Measurements from ENCODE around the gene IAH1. TPM values are rescaled to one million over a fixed set of nuclear protein-coding genes. Genes with fewer than 3 reads are reported as not detected.

Gene IAH1
- total RNA-seq, 1 donor from 2014 or later, result 39.7 TPM

DNA sequence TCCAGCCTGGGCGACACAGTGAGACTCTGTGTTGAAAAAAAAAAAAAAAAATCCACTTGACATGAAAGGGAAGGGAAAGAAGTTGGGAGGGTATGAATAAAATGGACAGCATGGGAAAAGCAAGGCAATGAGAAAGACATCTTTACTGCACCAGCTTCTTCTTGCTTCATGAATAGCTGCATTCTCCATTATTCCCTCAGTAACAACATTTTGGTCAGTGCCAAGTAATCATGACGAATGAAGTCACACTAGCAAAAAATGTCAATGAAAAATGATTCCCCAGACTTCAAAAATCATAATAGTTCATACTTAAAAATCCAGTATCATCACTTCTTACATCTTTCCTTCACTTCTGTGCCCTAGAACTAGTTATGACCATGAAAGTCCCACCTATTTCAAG lies 50.9 kb downstream of the IAH1 start:
- no peaks in the 10 kb centered on the region for H3K9me3 Mint-ChIP-seq
- no peaks in the 10 kb centered on the region for H3K4me1 Mint-ChIP-seq
- no peak overlapping the region for H3K27ac Mint-ChIP-seq
- H3K4me3 Mint-ChIP-seq, result no peak overlapping the region
- TF ChIP-seq, protein P1, sequence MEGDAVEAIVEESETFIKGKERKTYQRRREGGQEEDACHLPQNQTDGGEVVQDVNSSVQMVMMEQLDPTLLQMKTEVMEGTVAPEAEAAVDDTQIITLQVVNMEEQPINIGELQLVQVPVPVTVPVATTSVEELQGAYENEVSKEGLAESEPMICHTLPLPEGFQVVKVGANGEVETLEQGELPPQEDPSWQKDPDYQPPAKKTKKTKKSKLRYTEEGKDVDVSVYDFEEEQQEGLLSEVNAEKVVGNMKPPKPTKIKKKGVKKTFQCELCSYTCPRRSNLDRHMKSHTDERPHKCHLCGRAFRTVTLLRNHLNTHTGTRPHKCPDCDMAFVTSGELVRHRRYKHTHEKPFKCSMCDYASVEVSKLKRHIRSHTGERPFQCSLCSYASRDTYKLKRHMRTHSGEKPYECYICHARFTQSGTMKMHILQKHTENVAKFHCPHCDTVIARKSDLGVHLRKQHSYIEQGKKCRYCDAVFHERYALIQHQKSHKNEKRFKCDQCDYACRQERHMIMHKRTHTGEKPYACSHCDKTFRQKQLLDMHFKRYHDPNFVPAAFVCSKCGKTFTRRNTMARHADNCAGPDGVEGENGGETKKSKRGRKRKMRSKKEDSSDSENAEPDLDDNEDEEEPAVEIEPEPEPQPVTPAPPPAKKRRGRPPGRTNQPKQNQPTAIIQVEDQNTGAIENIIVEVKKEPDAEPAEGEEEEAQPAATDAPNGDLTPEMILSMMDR (IDR thresholded peaks at IDR 0.05; ENCODE audit: unreplicated experiment), result no peak
- DNase-seq (ENCODE audit: low spot score in 2 of 2, unreplicated experiment in 2 of 2), result no peak
- H3K36me3 Mint-ChIP-seq, result peaks cover 44% of the 10 kb centered on the region
- H3K27me3 Mint-ChIP-seq (ENCODE audit: low read depth), result no peaks in the 10 kb centered on the region

DNA sequence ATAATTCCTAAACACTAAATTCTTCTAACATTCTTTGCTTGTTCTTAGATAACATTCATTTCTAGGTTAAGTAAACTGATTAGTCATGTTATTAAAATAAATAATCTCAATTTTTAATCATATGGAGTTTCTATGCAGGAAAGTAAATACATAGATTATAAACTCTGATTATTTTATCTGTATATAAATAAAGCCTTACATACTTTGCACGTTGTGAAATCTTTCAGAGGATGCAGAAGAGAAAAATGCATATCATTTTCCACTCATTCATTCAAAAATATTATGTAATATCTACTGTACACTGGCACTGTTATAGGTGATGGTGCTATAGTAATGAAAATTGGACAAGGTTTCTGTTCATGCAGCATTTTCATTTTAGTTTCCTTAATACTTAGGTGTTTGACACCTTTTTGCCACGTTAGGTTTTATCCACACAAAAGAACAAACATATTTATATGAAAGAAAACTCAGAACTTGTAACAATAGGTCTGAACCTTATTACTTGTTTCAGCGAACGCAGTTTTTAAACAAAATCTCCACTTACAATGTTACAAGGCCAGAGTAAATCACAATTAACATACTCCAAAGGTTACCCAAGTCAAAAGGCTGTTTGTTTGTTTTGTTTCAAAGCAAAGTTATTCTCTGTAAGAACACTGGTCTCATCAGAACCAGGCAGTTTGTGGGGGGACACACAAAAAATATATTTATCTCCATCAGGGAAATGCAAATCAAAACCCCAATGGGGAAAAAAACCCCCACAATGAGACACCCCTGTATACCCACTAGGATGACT lies 53.8 kb downstream of the IAH1 start:
- Mint-ChIP-seq H3K27me3 (ENCODE audit: low read depth) (no peaks in the 10 kb centered on the region), H3K9me3 (no peaks in the 10 kb centered on the region), H3K27ac (no peak overlapping the region), H3K4me3 (no peak overlapping the region), H3K4me1 (no peaks in the 10 kb centered on the region), H3K36me3 (peaks cover 36% of the 10 kb centered on the region)
- DNase-seq (ENCODE audit: low spot score in 2 of 2, unreplicated experiment in 2 of 2), result no peak
- TF ChIP-seq, protein P1 (IDR thresholded peaks at IDR 0.05; ENCODE audit: unreplicated experiment), result no peak

DNA sequence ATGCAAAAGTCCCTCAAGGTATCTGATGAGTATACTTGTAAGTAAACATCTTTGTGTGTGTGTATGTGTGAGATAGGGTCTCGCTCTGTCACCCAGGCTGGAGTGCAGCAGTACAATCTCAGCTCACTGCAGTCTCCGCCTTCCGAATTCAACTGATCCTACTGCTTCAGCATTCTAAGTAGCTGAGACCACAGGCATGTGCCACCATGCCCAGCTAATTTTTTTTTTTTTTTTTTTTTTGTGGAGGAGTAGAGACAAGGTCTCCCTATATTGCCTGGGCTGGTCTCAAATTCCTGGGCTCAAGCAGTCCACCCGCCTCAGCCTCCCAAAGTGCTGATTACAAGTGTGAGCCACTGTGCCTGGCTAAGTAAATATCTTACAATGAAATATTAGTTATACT lies 58.1 kb downstream of the IAH1 start:
- TF ChIP-seq, protein P1 (IDR thresholded peaks at IDR 0.05; ENCODE audit: unreplicated experiment), result no peak
- no peaks in the 10 kb centered on the region for H3K9me3 Mint-ChIP-seq
- peaks cover 7% of the 10 kb centered on the region for H3K4me1 Mint-ChIP-seq
- H3K36me3 Mint-ChIP-seq, result peaks cover 26% of the 10 kb centered on the region
- H3K27me3 Mint-ChIP-seq (ENCODE audit: low read depth), result no peaks in the 10 kb centered on the region
- DNase-seq (ENCODE audit: low spot score in 2 of 2, unreplicated experiment in 2 of 2), result no peak
- no peak overlapping the region for H3K27ac Mint-ChIP-seq
- H3K4me3 Mint-ChIP-seq, result no peak overlapping the region

DNA sequence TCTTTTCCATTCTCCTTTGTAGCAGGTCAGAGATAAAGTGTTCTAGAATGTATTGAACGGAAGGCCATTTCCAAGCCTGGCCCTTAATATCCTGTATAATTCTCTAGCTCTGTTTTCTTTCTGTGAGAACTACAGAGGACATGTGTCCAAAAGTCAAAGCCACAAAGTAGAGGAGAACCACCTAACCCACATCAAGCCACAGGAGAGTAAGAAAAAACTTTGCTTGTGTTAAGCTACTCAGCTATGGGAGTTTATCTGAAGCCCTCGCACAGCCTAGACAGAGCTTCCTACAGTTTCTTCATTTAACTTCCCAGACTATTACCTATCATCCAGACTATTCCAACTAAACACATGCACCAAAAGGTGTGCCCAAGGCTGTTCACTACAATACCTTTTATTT lies 59.3 kb downstream of the IAH1 start:
- TF ChIP-seq, protein P1 (IDR thresholded peaks at IDR 0.05; ENCODE audit: unreplicated experiment), result no peak
- H3K4me3 Mint-ChIP-seq, result no peak overlapping the region
- no peak for DNase-seq (ENCODE audit: low spot score in 2 of 2, unreplicated experiment in 2 of 2)
- H3K9me3 Mint-ChIP-seq, result no peaks in the 10 kb centered on the region
- H3K4me1 Mint-ChIP-seq, result peaks cover 15% of the 10 kb centered on the region
- no peaks in the 10 kb centered on the region for H3K27me3 Mint-ChIP-seq (ENCODE audit: low read depth)
- peaks cover 18% of the 10 kb centered on the region for H3K36me3 Mint-ChIP-seq
- H3K27ac Mint-ChIP-seq, result no peak overlapping the region

DNA sequence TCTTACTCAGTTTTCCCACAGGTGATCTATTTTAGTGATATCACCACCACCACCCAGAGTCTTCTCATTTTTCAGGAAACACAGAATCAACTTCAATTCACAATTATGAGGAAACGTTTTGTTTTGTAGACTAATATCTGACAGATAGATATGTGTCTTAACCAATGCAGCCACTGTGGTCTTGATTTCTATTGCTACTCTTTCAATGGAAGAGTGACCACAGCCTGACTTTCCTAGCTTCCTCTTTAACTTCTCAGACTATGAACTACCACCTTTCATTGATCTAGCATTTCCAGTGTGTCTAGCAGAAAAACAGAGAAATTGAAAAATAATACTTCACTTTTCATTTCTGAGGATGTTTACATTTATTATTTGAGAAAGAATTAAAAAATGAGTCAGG lies 60.8 kb downstream of the IAH1 start:
- Mint-ChIP-seq H3K27me3 (ENCODE audit: low read depth) (no peaks in the 10 kb centered on the region), H3K4me3 (no peak overlapping the region), H3K9me3 (no peaks in the 10 kb centered on the region), H3K4me1 (peaks cover 22% of the 10 kb centered on the region), H3K36me3 (peaks cover 14% of the 10 kb centered on the region), H3K27ac (no peak overlapping the region)
- TF ChIP-seq, protein P1 (IDR thresholded peaks at IDR 0.05; ENCODE audit: unreplicated experiment), result no peak
- DNase-seq (ENCODE audit: low spot score in 2 of 2, unreplicated experiment in 2 of 2), result no peak

All from mesothelial cell of epicardium (in vitro differentiated cells).